ENCODE data around the gene EEF2KMT.
"Not testable (repeated sequence)": the region's sequence is repeated elsewhere in the genome, so short reads cannot be mapped to it uniquely, and the experiment has no call there.

- TF ChIP-seq, protein P1, sequence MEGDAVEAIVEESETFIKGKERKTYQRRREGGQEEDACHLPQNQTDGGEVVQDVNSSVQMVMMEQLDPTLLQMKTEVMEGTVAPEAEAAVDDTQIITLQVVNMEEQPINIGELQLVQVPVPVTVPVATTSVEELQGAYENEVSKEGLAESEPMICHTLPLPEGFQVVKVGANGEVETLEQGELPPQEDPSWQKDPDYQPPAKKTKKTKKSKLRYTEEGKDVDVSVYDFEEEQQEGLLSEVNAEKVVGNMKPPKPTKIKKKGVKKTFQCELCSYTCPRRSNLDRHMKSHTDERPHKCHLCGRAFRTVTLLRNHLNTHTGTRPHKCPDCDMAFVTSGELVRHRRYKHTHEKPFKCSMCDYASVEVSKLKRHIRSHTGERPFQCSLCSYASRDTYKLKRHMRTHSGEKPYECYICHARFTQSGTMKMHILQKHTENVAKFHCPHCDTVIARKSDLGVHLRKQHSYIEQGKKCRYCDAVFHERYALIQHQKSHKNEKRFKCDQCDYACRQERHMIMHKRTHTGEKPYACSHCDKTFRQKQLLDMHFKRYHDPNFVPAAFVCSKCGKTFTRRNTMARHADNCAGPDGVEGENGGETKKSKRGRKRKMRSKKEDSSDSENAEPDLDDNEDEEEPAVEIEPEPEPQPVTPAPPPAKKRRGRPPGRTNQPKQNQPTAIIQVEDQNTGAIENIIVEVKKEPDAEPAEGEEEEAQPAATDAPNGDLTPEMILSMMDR (IDR thresholded peaks at IDR 0.05; ENCODE audit: extremely low read depth in 1 of 2, insufficient read depth in 1 of 2, low read depth in 1 of 2, low read length in 2 of 2) = not testable (repeated sequence)
- TF ChIP-seq, protein P2, sequence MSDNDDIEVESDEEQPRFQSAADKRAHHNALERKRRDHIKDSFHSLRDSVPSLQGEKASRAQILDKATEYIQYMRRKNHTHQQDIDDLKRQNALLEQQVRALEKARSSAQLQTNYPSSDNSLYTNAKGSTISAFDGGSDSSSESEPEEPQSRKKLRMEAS (IDR thresholded peaks at IDR 0.05; ENCODE audit: insufficient read depth, insufficient read length) = not testable (repeated sequence)
- TF ChIP-seq POLR2AphosphoS5 (IDR thresholded peaks at IDR 0.05; ENCODE audit: insufficient read depth, low read depth, low read length); POLR2A (IDR thresholded peaks at IDR 0.05; ENCODE audit: low read depth, low read length); EZH2 (IDR thresholded peaks at IDR 0.05; ENCODE audit: borderline replicate concordance, low read depth, low read length, severe bottlenecking); GATA2 (IDR thresholded peaks at IDR 0.05; ENCODE audit: insufficient read depth, insufficient read length, low read depth, low read length); MYC (IDR thresholded peaks at IDR 0.05; ENCODE audit: low read depth, low read length): not testable (repeated sequence)
These were observed 13.4 kb downstream of the EEF2KMT start for GRCh38 chr16:5084099-5084731.

Measured in endothelial cell of umbilical vein (primary cell).